ENCODE data around the gene KLF11. TPM values are rescaled to one million over a fixed set of nuclear protein-coding genes. Genes with fewer than 3 reads are reported as not detected.

The KLF11 gene
- 2.2 TPM for polyA plus RNA-seq (2012; ENCODE audit: missing spikeins)

DNA sequence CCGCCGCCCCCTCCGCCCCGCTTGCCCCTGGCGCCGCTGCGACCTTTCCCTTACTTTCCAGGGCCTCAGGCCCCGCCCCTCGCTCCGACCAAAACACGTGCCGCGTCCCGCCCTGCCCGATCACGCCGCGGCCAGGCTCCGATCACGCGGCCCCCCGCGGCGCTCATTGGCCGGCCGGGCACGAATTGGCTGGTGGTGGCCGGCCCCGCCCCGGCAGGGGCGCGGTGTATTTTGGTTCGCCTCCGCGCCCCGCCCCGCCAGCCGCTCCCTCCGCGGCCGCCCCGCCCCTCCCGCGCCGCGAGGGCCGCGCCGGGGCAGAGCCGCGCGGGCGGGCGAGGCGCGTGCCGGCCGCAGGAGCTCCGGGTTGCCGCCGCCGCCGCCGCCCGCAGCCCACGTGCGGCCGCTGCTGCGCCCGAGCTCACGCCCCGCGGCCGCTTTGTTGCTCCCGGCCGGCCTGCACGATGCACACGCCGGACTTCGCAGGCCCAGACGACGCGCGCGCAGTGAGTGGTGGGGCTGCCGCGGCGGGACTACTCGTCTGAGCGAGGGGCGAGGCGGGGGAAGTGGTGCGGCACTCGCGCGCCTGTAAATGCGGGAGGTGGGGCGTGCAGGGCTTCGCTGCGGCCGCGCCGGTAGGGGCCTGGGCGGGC is at the start of gene KLF11:
Gene KLF11, plus strand, starts transcription at position 295 of the 650 bp plus-strand sequence. Its CDS starts 167 bp downstream, at position 462.
- DNase-seq (ENCODE audit: insufficient read length) (peak; percentile 74), FAIRE-seq (no peak)
- TF ChIP-seq TAF1 (IDR thresholded peaks at IDR 0.05; ENCODE audit: borderline replicate concordance, low read depth, low read length) (no peak), POLR2A (IDR thresholded peaks at IDR 0.05; ENCODE audit: low read depth, low read length) (no peak), POLR2AphosphoS5 (IDR thresholded peaks at IDR 0.05; ENCODE audit: low read depth, low read length) (no peak)

GRCh38 chr2:9994462-9994861 is 48.9 kb upstream of the KLF11 start:
- TF ChIP-seq POLR2AphosphoS5 (IDR thresholded peaks at IDR 0.05; ENCODE audit: low read depth, low read length) = no peak
- no peak for TF ChIP-seq TAF1 (IDR thresholded peaks at IDR 0.05; ENCODE audit: borderline replicate concordance, low read depth, low read length)
- TF ChIP-seq POLR2A (IDR thresholded peaks at IDR 0.05; ENCODE audit: low read depth, low read length) = no peak
- FAIRE-seq (no peak), DNase-seq (ENCODE audit: insufficient read length) (no peak)

DNA sequence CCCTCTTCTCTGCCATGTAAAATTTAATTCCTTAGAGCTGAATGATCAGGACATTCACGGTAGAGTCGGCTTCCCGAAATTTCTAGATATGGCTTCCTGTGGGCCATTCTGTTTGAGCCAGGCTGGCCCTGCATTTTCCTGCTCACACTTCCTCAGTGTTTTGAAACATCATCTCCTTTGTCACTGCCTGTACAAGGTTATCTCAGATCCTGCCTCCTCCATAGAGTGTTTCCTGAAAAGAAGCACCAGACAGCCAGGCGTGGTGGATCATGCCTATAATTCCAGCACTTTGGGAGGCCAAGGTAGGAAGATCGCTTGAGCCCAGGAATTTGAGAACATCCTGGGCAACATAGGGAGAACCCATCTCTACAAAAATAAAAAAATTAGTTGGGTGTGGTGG is 48.3 kb upstream of the KLF11 start:
- FAIRE-seq = no peak
- TF ChIP-seq TAF1 (IDR thresholded peaks at IDR 0.05; ENCODE audit: borderline replicate concordance, low read depth, low read length) (no peak), POLR2A (IDR thresholded peaks at IDR 0.05; ENCODE audit: low read depth, low read length) (no peak), POLR2AphosphoS5 (IDR thresholded peaks at IDR 0.05; ENCODE audit: low read depth, low read length) (no peak)
- DNase-seq (ENCODE audit: insufficient read length) = no peak

GRCh38 chr2:9996321-9996720 is 47.0 kb upstream of the KLF11 start:
- no peak for TF ChIP-seq TAF1 (IDR thresholded peaks at IDR 0.05; ENCODE audit: borderline replicate concordance, low read depth, low read length)
- no peak for TF ChIP-seq POLR2AphosphoS5 (IDR thresholded peaks at IDR 0.05; ENCODE audit: low read depth, low read length)
- TF ChIP-seq POLR2A (IDR thresholded peaks at IDR 0.05; ENCODE audit: low read depth, low read length) = no peak
- no peak for FAIRE-seq
- no peak for DNase-seq (ENCODE audit: insufficient read length)

DNA sequence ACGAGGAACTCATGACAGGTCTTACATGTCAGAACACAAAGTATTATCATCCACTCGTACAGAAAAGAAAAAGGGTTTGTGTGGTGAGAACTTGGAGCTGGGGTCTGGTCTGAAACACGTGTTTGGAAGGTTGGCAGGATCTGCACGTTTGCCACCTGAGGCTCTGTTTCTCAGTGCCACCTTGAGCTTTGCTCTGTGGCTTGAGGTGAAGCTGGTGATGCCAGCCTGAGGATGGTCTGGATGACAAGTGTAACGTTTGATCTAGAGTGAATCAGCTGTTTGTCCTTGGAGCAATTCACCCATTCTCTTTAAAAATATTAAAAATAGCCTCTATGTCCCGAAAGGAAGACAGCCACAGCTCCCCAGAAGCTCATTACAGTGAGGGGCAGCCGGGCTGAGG is 45.4 kb upstream of the KLF11 start:
- no peak for DNase-seq (ENCODE audit: insufficient read length)

GRCh38 chr2:9998916-9999654 is 44.3 kb upstream of the KLF11 start:
- no peak for DNase-seq (ENCODE audit: insufficient read length)
- TF ChIP-seq TAF1 (IDR thresholded peaks at IDR 0.05; ENCODE audit: borderline replicate concordance, low read depth, low read length) = no peak
- TF ChIP-seq POLR2A (IDR thresholded peaks at IDR 0.05; ENCODE audit: low read depth, low read length) = no peak
- TF ChIP-seq POLR2AphosphoS5 (IDR thresholded peaks at IDR 0.05; ENCODE audit: low read depth, low read length) = no peak
- no peak for FAIRE-seq

More for the DNA sequence above, 45.4 kb upstream of the KLF11 start:
- no peak for FAIRE-seq
- TF ChIP-seq TAF1 (IDR thresholded peaks at IDR 0.05; ENCODE audit: borderline replicate concordance, low read depth, low read length) (no peak), POLR2A (IDR thresholded peaks at IDR 0.05; ENCODE audit: low read depth, low read length) (no peak), POLR2AphosphoS5 (IDR thresholded peaks at IDR 0.05; ENCODE audit: low read depth, low read length) (no peak)

DNA sequence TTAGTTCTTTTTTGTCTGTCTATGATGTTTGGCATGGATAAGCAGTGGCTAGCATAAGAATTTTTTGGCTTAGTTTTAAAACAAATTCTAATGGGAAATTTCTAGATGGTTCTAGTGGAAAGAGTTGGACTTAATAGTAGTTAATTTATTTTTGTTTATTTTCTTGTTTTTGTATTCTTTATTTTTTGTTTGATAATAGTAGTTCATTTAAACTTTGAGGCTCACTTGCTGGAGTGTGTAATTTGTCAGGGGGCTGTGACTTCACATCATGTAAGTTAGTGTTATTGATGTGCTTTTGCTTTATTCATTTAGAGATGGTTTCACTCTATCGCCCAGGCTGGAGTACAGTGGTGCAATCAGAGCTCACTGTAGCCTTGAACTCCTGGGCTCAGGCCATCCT is 43.7 kb upstream of the KLF11 start:
- TF ChIP-seq TAF1 (IDR thresholded peaks at IDR 0.05; ENCODE audit: borderline replicate concordance, low read depth, low read length) (no peak), POLR2A (IDR thresholded peaks at IDR 0.05; ENCODE audit: low read depth, low read length) (no peak), POLR2AphosphoS5 (IDR thresholded peaks at IDR 0.05; ENCODE audit: low read depth, low read length) (no peak)
- FAIRE-seq (no peak), DNase-seq (ENCODE audit: insufficient read length) (no peak)

DNA sequence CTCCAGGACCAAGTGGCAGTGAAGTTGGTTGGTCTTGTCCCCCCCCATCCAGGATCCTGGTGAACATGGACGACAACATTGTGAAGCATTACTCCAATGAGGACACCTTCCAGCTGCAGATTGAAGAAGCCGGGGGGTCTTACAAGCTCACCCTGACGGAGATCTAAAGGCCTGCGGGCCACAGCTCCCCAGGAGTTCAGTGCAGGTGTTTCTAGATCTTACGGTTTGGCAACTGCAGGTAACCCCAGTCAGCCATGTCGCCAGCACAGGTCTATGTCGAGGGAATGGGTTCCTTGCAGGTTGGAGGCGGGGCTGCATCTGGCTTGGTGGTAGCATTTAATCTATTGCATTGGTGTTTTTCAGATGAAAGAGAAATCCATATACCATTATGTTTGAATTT is 42.8 kb upstream of the KLF11 start:
- no peak for TF ChIP-seq POLR2AphosphoS5 (IDR thresholded peaks at IDR 0.05; ENCODE audit: low read depth, low read length)
- DNase-seq (ENCODE audit: insufficient read length) (no peak), FAIRE-seq (no peak)

- no peak for TF ChIP-seq POLR2A (IDR thresholded peaks at IDR 0.05; ENCODE audit: low read depth, low read length)
- no peak for TF ChIP-seq POLR2AphosphoS5 (IDR thresholded peaks at IDR 0.05; ENCODE audit: low read depth, low read length)
- no peak for TF ChIP-seq TAF1 (IDR thresholded peaks at IDR 0.05; ENCODE audit: borderline replicate concordance, low read depth, low read length)
- DNase-seq (ENCODE audit: insufficient read length) (no peak), FAIRE-seq (no peak)
Observed at GRCh38 chr2:10001586-10001985, 41.8 kb upstream of the KLF11 start.

DNA sequence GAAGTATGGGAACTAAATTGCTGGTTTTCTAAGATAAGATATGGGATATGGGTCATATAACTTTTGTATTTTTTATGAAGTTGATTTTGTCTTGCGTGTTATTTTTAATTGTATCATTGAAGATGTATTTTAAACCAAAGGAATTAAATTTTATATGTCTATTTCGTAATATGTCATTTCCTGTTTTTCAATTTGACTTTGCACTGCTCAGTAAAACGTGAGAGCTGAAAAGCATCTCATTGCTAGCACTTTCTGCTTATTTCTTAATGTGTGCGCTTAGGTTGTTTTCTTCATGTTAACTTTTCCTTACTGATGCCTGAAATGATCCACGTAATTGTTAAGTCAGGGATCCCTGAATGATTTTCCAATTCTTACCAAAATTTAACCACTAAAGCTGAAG is 41.2 kb upstream of the KLF11 start:
- DNase-seq (ENCODE audit: insufficient read length) (no peak), FAIRE-seq (no peak)
- TF ChIP-seq POLR2A (IDR thresholded peaks at IDR 0.05; ENCODE audit: low read depth, low read length) = no peak
- no peak for TF ChIP-seq TAF1 (IDR thresholded peaks at IDR 0.05; ENCODE audit: borderline replicate concordance, low read depth, low read length)
- TF ChIP-seq POLR2AphosphoS5 (IDR thresholded peaks at IDR 0.05; ENCODE audit: low read depth, low read length) = no peak

GRCh38 chr2:10002681-10003080 is 40.7 kb upstream of the KLF11 start:
- DNase-seq (ENCODE audit: insufficient read length) = no peak
- FAIRE-seq = no peak
- TF ChIP-seq POLR2A (IDR thresholded peaks at IDR 0.05; ENCODE audit: low read depth, low read length) = no peak
- no peak for TF ChIP-seq POLR2AphosphoS5 (IDR thresholded peaks at IDR 0.05; ENCODE audit: low read depth, low read length)
- TF ChIP-seq TAF1 (IDR thresholded peaks at IDR 0.05; ENCODE audit: borderline replicate concordance, low read depth, low read length) = no peak
